HG03439 (cell line): ENCODE measurements around the gene OR2W1.

ENCODE experiments used
- ATAC-seq: cut with Tn5 transposase; IDR thresholded peaks from one replicate; pipeline ENCODE4 v1.9.1; 2021; ENCODE audit warnings: mild to moderate bottlenecking, moderate library complexity; ENCODE audit not compliant: unreplicated experiment

The OR2W1 gene, protein sequence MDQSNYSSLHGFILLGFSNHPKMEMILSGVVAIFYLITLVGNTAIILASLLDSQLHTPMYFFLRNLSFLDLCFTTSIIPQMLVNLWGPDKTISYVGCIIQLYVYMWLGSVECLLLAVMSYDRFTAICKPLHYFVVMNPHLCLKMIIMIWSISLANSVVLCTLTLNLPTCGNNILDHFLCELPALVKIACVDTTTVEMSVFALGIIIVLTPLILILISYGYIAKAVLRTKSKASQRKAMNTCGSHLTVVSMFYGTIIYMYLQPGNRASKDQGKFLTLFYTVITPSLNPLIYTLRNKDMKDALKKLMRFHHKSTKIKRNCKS

GRCh38 chr6:29045075-29045474 lies at the start of gene OR2W1:
Gene OR2W1 (minus strand): TSS chr6:29045175. CDS start chr6:29045175, 0 bp downstream.
- ATAC-seq = no peak

DNA sequence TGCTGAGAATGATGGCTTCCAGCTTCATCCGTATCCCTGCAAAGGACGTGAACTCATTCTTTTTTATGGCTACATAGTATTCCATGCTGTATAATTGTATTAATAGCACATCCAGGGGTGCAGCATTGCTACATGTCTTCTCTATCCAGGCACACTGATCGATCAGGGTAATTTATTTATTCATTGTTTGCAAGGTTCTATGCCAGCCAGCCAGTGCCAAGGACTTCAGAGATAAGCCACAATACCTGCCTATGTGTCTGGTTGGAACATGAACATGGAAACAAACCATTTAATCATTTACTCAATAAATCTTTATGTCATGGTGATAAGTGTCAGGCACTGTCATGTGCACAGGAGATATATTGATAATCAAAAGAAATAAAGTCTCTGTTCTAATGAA lies 48.0 kb upstream of the OR2W1 start:
- ATAC-seq = no peak

DNA sequence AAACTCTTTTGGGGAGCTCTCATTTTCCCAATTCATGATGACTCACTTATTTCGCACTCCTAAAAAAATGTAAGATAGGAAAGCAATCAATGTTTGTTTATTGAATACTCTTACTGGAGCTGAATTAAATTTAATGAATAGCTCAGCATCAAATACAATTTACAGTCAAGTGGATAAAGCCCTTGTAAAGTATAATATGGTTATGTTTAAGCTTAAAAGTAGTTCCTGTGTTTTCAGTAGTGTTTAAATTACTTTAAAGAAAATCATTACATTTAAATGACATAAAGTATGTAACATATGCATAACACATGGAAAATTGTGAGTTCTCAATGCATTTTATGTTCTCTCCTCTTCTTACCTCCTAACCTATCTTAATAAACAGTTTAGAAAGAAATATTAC lies 42.2 kb upstream of the OR2W1 start, which contains the start of gene OR2B3:
Gene OR2B3 (minus strand): TSS at position 101 of the 400 bp plus-strand sequence. CDS start 65 bp downstream, at position 36.
- ATAC-seq = no peak

DNA sequence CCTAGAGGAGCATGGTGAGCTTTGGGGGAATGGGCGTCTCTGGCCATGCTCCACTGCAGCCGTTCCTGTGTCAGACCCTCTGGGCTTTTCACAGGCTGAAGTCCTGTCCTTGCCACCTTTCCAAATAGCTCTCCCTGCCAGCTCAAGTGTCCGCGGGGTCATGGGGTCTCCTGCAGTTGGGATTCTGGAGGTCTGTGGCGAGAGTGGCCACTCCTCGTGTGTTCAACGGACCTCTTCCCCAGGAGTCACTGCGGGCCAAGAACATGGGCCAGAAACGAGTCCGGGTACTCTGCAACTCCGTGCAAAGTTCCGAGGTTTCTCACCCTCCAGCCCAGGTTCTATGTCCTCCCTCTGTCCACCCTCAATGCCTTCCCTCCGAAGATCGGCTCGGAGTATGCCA lies 37.5 kb upstream of the OR2W1 start:
- ATAC-seq = no peak

GRCh38 chr6:29081312-29081711 lies 36.3 kb upstream of the OR2W1 start:
- ATAC-seq = no peak

GRCh38 chr6:29079203-29079602 lies 34.2 kb upstream of the OR2W1 start:
- ATAC-seq = no peak

- ATAC-seq = no peak
Observed at GRCh38 chr6:29071831-29072723, 27.1 kb upstream of the OR2W1 start.

GRCh38 chr6:29051680-29052079 lies 6.7 kb upstream of the OR2W1 start:
- no peak for ATAC-seq

DNA sequence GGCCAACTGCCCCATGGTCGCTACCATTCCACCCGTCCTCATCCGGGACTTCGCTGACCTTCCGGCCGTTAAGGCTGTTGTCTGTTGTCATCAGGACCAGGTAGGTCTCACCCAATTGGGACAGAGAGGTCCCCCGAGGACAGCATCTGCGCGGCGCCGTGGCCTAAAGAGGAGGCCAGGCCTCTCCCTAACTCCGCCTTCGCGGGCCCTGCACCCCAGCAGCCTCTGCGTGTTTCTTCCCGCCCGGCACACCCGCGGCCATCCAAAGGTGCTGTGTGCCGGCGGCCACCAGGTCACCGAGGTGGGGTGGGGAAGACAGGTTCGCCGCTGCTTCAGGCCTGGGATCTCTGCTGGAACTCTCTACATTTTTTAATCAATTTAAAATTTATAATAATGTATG lies 9.0 kb downstream of the OR2W1 start:
- no peak for ATAC-seq

DNA sequence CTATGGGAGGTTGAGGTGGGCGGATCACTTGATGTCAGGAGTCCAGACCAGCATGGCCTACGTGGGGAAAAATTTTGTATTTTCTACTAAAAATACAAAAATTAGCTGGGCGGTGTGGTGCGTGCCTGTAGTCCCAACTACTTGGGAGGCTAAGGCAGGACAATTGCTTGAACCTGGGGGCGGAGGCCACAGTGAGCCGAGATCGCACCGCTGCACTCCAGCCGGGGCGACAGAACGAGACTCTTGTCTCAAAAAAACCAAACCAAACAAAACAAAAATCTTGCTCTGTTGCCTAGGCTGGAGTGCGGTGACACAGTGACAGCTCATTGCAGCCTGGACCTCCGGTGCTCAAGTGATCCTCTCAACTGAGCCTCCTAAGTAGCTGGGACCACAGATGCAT lies 16.2 kb downstream of the OR2W1 start:
- ATAC-seq = no peak

DNA sequence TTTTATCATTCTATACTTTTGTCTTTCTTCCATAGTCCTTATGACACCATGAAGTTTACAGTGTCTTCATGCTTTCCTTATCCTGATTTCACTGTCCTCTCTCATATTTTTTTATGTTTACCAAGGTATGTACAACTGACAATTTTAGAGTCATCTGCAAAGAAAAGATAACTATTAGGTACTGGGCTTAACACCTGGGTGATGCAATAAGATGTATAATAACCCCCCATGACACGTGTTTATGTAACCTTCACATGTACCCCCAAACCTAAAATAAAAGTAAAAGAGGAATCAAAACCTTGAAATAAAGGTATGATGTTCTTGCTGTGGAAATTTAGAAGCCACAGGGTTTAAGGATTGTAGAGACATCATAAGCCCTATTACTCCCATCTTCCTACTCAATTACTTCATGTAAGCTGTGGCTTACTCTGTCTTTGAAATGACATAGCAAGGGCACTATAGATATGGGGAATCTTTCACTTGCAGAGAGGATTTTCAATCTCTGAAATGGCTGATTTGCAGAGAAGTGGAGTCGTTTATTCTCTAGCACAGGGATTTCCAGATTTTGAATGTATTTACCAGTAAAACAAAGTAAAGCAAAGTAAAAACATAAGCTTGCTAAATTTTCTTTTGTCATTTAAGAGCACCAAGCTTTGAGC lies 18.9 kb downstream of the OR2W1 start:
- no peak for ATAC-seq

GRCh38 chr6:29021434-29021833 lies 23.5 kb downstream of the OR2W1 start:
- no peak for ATAC-seq

DNA sequence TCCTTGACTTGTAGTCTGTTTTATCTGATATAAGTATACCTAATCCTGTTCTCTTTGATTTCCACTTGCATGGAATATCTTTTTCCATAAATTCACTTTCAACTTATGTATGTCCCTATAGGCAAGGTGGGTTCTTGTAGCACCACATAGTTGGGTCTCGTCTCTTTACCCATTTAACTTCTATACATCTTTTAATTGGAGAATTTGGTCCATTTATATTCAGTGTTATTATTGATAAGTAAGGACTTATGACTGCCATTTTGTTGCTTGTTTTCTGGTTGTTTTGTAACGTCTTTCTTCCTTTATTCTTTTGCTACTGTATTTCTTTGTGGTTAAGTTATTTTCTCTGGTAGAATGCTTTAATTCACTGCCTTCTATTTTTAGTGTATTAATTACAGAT lies 25.3 kb downstream of the OR2W1 start:
- ATAC-seq = no peak

DNA sequence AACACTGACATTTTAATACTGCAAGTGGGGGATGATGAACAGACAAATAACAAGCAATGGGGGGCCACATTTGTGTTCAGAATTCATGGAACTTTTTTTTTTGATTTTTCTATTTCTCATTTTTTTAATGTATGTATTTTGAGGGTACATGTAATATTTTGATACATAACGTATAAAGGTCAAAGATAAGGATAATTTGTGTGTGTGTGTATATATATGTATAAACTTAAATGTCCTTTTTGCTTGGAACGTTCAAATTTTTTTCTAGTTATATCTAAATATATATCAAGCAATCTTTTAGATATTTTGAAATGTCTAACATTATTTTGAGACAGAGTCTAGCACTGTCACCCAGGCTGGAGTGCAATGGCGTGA lies 27.6 kb downstream of the OR2W1 start:
- ATAC-seq = no peak

DNA sequence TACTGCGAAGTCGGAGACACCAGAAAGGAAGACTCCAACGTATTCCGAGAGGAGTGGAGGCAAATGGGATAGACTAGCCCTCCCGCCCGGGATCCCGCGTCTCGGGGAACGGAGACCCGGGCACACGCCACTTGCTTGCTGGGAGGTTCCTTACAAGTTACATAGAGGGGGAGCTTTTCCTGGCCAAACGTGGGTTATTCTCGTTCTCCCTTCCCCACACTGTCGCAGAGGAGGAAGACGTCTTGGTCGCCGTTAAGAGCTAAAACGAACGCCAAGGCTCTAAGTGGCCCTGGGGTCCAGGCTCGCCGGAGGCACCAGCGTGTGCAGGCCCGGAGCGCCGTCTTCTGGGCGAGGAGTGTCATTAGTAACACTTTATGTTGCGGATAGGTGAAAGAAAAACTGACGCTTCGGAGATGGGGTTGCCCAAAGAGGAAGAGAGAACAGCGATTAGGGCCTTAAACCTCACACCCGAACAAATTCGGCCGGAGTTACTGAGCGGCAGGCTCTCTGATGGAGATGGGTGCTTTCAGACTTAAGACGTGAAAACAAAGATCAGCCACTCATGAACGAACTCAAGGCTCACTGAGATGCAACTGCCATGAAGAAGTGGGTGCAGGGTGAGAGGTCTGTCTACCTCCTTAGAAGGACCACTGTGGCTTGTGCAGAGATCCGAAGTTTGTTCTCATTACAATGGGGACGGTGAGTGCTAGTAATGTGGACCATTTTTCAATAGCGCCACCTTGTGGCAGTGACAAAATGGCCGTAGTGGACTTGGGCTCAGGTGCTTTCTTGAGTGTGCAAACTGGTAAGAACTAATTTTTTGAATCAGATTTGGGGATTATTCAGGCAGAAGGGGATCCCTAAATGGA lies 28.2 kb downstream of the OR2W1 start:
- peak; percentile 84 for ATAC-seq

- no peak for ATAC-seq
Observed at GRCh38 chr6:29014729-29015608, 30.0 kb downstream of the OR2W1 start.

DNA sequence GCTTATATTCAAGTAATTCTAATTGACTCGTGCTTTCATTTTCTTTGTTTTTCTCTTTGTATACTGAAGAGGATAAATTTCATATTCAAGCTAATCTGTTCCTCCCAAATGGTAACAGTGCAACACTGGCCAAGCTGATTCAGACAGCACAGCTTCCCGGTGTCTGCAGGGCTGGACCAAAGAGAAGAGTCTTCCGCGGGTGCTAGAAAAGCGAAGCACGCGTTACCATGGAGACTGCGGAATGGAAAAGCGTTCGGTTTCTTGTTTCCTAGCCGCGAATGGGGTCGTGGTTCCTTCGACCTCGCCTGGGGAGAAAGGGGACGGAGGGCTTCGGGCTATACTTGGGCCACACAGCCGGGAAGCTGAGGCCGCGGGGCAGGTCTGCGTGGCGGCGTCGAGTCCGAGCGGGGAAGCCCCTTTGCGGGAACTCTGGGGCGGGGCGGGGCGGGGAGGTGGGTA lies 33.7 kb downstream of the OR2W1 start:
- ATAC-seq = no peak

DNA sequence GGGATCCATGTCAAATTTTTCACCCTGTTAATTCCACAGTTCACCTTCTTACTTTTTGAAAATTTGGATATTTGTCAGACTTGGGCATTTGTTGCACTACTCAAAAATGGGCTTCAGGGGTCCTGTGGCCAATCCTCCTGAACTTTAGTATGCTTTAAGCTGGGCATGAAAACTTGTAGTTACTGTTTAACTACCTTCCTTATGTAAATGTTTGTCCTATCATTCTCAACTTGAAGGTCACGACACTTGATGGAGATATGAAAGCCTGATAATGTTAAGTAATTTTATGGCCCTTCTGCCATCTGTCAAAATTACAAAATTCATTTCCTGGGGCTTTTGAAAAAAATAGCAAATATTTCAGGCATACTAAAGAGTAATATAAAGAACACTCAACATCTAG lies 35.6 kb downstream of the OR2W1 start:
- no peak for ATAC-seq

DNA sequence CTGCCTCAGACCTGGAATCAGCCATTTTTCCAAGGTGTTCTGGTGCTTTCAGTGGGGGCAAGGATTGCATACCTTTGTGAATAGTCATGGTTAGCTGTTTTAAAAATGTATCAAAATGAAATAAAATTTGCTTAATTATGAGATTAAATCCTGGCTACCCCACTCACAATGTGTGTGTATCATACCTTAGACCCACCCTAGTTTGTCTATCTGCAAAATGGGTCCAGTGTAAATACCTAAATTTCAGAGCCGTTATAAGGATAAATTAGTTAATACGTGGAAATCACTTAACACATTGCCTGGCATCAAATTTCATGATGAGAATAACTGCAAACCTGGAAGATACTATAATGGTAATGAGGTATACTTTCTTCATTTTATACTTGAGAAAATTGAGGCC lies 36.9 kb downstream of the OR2W1 start:
- no peak for ATAC-seq
